DMS 273 (cell line): Measurements from ENCODE around the gene HELZ2.
"Not testable (repeated sequence)": the region's sequence is repeated elsewhere in the genome, so short reads cannot be mapped to it uniquely, and the experiment has no call there.

Source experiments
- DNase-seq: peaks from one replicate; lab custom pipeline; 2025; ENCODE audit not compliant: unreplicated experiment; lab: John Stamatoyannopoulos, UW

The HELZ2 gene

GRCh38 chr20:63566395-63567135 is 7.5 kb downstream of the HELZ2 start:
- DNase-seq = no peak

GRCh38 chr20:63565699-63566335 is 8.2 kb downstream of the HELZ2 start:
- DNase-seq = no peak

GRCh38 chr20:63565021-63565698 is 8.9 kb downstream of the HELZ2 start:
- no peak for DNase-seq

GRCh38 chr20:63564036-63564810 is 9.8 kb downstream of the HELZ2 start:
- no peak for DNase-seq

GRCh38 chr20:63563225-63563935 is 10.7 kb downstream of the HELZ2 start:
- no peak for DNase-seq

- no peak for DNase-seq
Measured at GRCh38 chr20:63562461-63563224, 11.4 kb downstream of the HELZ2 start.

- no peak for DNase-seq
Measured at GRCh38 chr20:63561624-63562396, 12.2 kb downstream of the HELZ2 start.

GRCh38 chr20:63560856-63561609 is 13.0 kb downstream of the HELZ2 start:
- no peak for DNase-seq

GRCh38 chr20:63560333-63560805 is 13.7 kb downstream of the HELZ2 start:
- no peak for DNase-seq

GRCh38 chr20:63559485-63560332 is 14.3 kb downstream of the HELZ2 start:
- not testable (repeated sequence) for DNase-seq

- DNase-seq = no peak
Measured at GRCh38 chr20:63558804-63559484, 15.1 kb downstream of the HELZ2 start.

GRCh38 chr20:63557481-63557891 is 16.6 kb downstream of the HELZ2 start:
- no peak for DNase-seq

- no peak for DNase-seq
Measured at GRCh38 chr20:63556873-63557478, 17.1 kb downstream of the HELZ2 start.

- DNase-seq = no peak
Measured at GRCh38 chr20:63555661-63556381, 18.2 kb downstream of the HELZ2 start.

GRCh38 chr20:63554361-63555278 is 19.4 kb downstream of the HELZ2 start:
- DNase-seq = no peak
